Testis (tissue), 3 donors: ENCODE results near the gene CNTFR. TPM values are rescaled to one million over a fixed set of nuclear protein-coding genes. Genes with fewer than 3 reads are reported as not detected.

Experiments used
- DNase-seq: peaks from one replicate; pipeline ENCODE4 v3.0.0-alpha.2; 2019
- H3K27ac ChIP-seq, 2 donors: fragments of 200-600 bp; sonication (generic); one replicate each; pipeline ENCODE4 v1.5.1; 2019
- H3K27me3 ChIP-seq: fragments of 200-600 bp; sonication (generic); one replicate; pipeline ENCODE4 v1.5.1; 2019
- H3K36me3 ChIP-seq: fragments of 200-600 bp; sonication (generic); one replicate; pipeline ENCODE4 v1.5.1; 2017; ENCODE audit warnings: low read depth; ENCODE audit errors: missing control alignments
- H3K4me1 ChIP-seq: fragments of 200-600 bp; sonication (generic); one replicate; pipeline ENCODE4 v1.5.1; 2019
- H3K4me3 ChIP-seq, 2 donors: fragments of 200-600 bp; sonication (generic); one replicate each; pipeline ENCODE4 v1.5.1; 2017 to 2019
- H3K9me3 ChIP-seq: fragments of 200-600 bp; sonication (generic); one replicate; pipeline ENCODE4 v1.5.1; 2017
- POLR2A ChIP-seq: fragments of 450-650 bp; IDR thresholded peaks from one replicate; pipeline ENCODE4 v1.6.1; 2017; ENCODE audit warnings: antibody characterized with exemption, mild to moderate bottlenecking, moderate library complexity
- WGBS, 2 donors: methylation state at CpG; one replicate each; pipeline ENCODE4 v1.1.5; 2018; 5-methylcytosine and 5-hydroxymethylcytosine counted together
- intact Hi-C: fragments of 100-400 bp; cut with DNase I; formaldehyde crosslinking; loops from one replicate; pipeline ENCODE4 v1.15.1; 2023; ENCODE audit warnings: low total_unique reads
- polyA plus RNA-seq: library from polyadenylated mRNA; stranded (reverse); fragments of 350-450 nt; fragmentation: Illumina TruSeq; extraction: RNeasy Lipid Tissue Mini Kit (QIAGEN cat#74804); gene quantifications from one replicate; pipeline ENCODE4 v1.2.3, GENCODE V29; 2014; ENCODE audit warnings: low read depth, low replicate concordance; ENCODE audit not compliant: insufficient read depth
- total RNA-seq, 2 donors: library from RNA; depleted of rRNA; stranded (reverse); fragments of >200 nt; gene quantifications; one replicate each; pipeline ENCODE4 v1.2.3, GENCODE V29; 2016
- TF ChIP-seq, protein P1 (sequence below), 3 experiments: fragments of 450-650 bp in 2 of 3; fragments of 200-600 bp in 1 of 3; sonication (generic) in 1 of 3; IDR thresholded peaks; one replicate each; pipeline ENCODE4 v1.5.1; 2016 to 2019; ENCODE audit warnings: antibody characterized with exemption in 3 of 3, mild to moderate bottlenecking in 2 of 3, moderate library complexity in 1 of 3

Gene CNTFR
- total and polyA plus RNA-seq, 3 donors from 2014 or later = 11.8 to 16.0 (median 16.0) TPM

DNA sequence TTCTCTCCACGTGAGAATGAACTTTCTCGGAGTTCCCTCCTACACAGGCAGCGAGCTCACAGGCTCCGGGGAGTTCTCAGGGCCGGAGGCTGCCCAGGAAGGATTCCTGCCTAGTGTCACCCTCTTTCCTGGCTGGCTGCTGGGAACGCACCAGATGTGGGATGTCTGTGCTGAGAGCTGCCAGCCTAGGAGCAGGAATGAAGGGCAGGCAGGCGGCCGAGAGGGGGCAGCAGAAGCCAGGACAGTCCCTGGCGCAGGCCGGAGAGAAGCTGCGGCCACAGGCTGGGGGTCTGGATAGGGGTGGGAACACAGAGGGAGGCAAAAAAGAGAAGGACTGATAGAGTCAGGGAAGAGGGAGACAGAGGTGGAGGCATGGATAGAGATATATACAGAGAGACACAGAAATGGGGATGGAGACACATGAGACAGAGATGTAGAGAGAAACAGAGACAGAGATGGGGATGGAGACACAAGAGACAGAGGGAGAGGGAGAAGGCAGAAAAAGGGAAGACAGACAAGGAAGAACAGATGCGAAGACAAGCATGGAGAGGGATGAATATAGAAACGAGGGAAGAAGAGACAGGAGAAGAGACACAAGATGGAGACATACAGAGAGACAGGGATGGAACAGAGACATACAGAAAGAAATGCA lies 41.4 kb downstream of the CNTFR start:
- Histone ChIP-seq H3K27me3 (no peaks in the 10 kb centered on the region), H3K36me3 (no peaks in the 10 kb centered on the region), H3K27ac (no peak overlapping the region), H3K4me1 (no peaks in the 10 kb centered on the region), H3K4me3 (no peak overlapping the region), H3K9me3 (no peaks in the 10 kb centered on the region)
- 25 to 37% methylated on average over 11 to 13 of the region's 13 CpGs for WGBS, 2 donors
- intact Hi-C loops = no loop called here
- DNase-seq = peak; percentile 89
- TF ChIP-seq POLR2A = no peak
- TF ChIP-seq, protein P1, sequence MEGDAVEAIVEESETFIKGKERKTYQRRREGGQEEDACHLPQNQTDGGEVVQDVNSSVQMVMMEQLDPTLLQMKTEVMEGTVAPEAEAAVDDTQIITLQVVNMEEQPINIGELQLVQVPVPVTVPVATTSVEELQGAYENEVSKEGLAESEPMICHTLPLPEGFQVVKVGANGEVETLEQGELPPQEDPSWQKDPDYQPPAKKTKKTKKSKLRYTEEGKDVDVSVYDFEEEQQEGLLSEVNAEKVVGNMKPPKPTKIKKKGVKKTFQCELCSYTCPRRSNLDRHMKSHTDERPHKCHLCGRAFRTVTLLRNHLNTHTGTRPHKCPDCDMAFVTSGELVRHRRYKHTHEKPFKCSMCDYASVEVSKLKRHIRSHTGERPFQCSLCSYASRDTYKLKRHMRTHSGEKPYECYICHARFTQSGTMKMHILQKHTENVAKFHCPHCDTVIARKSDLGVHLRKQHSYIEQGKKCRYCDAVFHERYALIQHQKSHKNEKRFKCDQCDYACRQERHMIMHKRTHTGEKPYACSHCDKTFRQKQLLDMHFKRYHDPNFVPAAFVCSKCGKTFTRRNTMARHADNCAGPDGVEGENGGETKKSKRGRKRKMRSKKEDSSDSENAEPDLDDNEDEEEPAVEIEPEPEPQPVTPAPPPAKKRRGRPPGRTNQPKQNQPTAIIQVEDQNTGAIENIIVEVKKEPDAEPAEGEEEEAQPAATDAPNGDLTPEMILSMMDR (IDR thresholded peaks at IDR 0.05) = peak; percentile 78 to 80 (median 79)

DNA sequence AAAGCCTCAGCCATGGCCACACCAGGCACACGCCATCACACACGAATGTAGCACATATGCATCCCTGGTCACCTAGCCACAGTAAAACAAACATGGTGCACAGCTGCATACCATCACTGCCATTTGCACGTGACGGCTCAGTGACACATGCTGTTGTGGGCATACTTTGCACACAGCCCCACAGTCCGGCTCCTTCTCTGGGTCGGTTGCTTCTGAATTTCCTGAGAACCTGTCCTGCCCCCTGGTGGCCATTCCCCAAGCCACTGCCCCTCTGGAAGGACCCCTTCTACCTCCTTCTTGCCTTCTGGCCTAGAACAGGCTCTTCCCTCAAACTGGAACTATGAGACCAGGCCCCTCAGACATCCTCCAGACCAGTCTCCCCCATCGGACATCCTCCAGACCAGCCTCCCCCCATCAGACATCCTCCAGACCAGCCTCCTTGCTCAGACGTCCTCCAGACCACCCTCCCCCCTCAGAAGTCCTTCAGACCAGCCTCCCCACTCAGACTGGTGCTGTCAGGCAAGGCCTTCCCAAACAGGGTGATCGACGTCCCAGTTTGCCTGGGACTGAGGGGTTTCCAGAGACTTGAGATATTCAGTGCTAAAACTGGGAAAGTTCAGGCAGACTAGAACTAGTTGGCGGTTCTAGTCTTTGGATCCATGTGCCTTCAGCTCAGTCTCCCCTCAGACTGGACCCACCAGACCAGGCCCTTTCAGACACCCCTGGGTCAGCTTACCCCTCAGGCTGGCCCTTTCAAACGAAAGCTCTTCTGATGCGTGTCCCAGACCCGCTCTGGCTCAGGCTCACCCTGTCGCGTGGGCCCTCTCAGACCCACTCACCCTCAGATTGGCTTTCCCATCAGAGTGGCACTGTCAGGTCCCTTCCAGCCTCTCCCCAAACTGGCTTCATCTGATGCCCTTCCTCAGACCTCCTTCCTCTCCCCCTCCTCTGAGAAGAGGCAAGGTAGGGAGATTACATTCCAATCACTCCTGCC lies 42.4 kb downstream of the CNTFR start:
- Histone ChIP-seq H3K9me3 (no peaks in the 10 kb centered on the region), H3K36me3 (no peaks in the 10 kb centered on the region), H3K4me3 (no peak overlapping the region), H3K27me3 (no peaks in the 10 kb centered on the region), H3K4me1 (no peaks in the 10 kb centered on the region), H3K27ac (no peak overlapping the region)
- 68 to 69% methylated on average over 16 of the region's 16 CpGs for WGBS, 2 donors
- intact Hi-C loops = no loop called here
- peak; percentile 80 for DNase-seq
- TF ChIP-seq, protein P1 (IDR thresholded peaks at IDR 0.05) = peak; percentile 63 to 77 (median 75)
- no peak for TF ChIP-seq POLR2A

DNA sequence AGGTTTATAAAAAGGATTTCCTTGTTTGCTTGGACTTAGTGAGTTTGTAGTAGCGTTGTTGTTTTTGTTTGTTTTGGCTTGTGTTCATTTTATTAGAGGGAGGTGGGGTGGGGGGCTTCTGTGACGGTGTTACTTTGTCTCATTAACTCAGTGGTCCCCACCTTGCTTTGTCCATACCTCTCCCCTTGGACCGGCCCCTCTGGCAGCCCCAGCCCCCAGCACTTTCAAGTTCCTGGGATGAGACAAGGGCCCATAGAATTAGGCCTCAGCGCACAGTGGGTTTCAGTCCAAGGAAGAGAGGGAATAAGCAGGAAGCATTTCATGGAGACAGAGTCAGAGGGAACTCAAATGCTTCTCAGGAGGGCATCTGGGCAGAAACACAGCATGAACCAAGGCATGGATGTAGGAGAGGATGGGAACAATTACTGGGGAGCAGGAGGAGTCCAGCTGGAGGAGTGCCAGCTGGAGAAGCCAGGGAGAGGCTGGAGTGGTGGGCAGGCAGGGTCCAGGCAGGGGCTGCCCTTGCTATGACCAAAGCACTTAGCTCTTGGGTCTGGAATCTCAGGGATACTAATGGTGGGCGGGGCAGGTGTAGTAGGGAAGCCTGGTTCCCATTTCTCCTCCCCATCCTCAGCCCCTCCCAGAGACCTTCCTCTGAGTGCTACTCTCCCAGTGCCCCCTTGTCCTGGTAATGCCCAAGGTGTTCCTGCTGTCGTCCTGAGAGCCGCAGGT lies 43.3 kb downstream of the CNTFR start:
- H3K27ac ChIP-seq = no peak overlapping the region
- peak; percentile 13 for DNase-seq
- no peak for TF ChIP-seq POLR2A
- TF ChIP-seq, protein P1 (IDR thresholded peaks at IDR 0.05) = no peak
- no peaks in the 10 kb centered on the region for H3K9me3 ChIP-seq
- 88 to 89% methylated on average over 7 of the region's 7 CpGs for WGBS, 2 donors
- intact Hi-C loops = no loop called here
- H3K27me3 ChIP-seq = no peaks in the 10 kb centered on the region
- H3K4me1 ChIP-seq = no peaks in the 10 kb centered on the region
- no peak overlapping the region for H3K4me3 ChIP-seq
- no peaks in the 10 kb centered on the region for H3K36me3 ChIP-seq

DNA sequence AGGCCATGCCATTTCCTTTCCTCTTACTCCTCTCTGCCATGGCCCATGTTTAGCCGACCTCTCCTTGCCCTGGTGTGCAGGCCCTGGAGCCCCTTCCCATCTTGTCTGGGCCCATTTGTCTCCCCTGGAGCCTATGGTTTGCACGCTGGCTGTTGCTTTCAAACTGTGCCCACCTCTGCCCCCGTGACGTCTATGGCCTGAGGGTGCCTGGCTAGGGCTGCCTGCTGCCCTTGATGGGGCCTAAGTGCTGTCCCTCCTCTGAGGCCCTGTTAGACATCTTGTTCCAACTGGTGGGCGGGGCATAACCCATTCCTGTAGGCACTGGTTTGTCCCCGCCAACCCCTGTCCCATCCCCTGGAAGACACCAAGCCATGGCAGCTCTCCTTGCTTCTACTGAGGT lies 44.0 kb downstream of the CNTFR start:
- H3K36me3 ChIP-seq = no peaks in the 10 kb centered on the region
- no peaks in the 10 kb centered on the region for H3K4me1 ChIP-seq
- WGBS, 2 donors = 90% methylated on average over 6 of the region's 6 CpGs
- H3K9me3 ChIP-seq = no peaks in the 10 kb centered on the region
- no peak overlapping the region for H3K27ac ChIP-seq
- intact Hi-C loops = no loop called here
- peak; percentile 13 for DNase-seq
- H3K27me3 ChIP-seq = no peaks in the 10 kb centered on the region
- H3K4me3 ChIP-seq = no peak overlapping the region
- no peak for TF ChIP-seq POLR2A
- TF ChIP-seq, protein P1 (IDR thresholded peaks at IDR 0.05) = no peak
